IMR-90 (cell line): ENCODE results near the gene MYD88. TPM values are rescaled to one million over a fixed set of nuclear protein-coding genes. Genes with fewer than 3 reads are reported as not detected.

Source experiments
- ATAC-seq: fragments of 200-7000 bp; cut with Tn5 transposase; 2 replicates; pipeline ENCODE4 v1.9.1; 2020; ENCODE audit warnings: low read depth, mild to moderate bottlenecking, moderate library complexity
- BruUV-seq: library from RNA; stranded (reverse); fragments of 400-500 nt; replicated peaks from 2 replicates; lab custom pipeline; 2021; lab: Mats Ljungman, UMichigan
- CTCF ChIA-PET: fragments of 300-600 bp; formaldehyde crosslinking; extraction: SDS; loops from one replicate; lab custom pipeline; 2021; ENCODE audit warnings: antibody characterized with exemption; lab: Yijun Ruan, JAX
- POLR2A ChIA-PET: fragments of 300-600 bp; sonication (Branson Sonifier 250); formaldehyde crosslinking; loops from one replicate; lab custom pipeline; 2022; ENCODE audit warnings: antibody characterized with exemption; ENCODE audit not compliant: unreplicated experiment; lab: Charles Lee
- DNase-seq: peaks from one replicate; pipeline ENCODE4 v3.0.0; 2013
- H2AFZ ChIP-seq: replicated peaks from 2 replicates; pipeline ENCODE3; 2013; ENCODE audit warnings: low read length, mild to moderate bottlenecking; ENCODE audit not compliant: poor library complexity
- H2AK5ac ChIP-seq: 2 replicates; pipeline ENCODE4 v1.6.1; 2013; ENCODE audit warnings: low read depth, low read length, inconsistent platforms
- H2AK9ac ChIP-seq: replicated peaks from 2 replicates; pipeline ENCODE3; 2013; ENCODE audit warnings: mild to moderate bottlenecking, low read depth, low read length, moderate library complexity; ENCODE audit not compliant: poor library complexity
- H2BK120ac ChIP-seq: 2 replicates; pipeline ENCODE4 v1.6.1; 2013; ENCODE audit warnings: low read depth, low read length, inconsistent platforms
- H2BK15ac ChIP-seq: 3 replicates; pipeline ENCODE4 v1.6.1; 2013; ENCODE audit warnings: low read depth, low read length, inconsistent platforms
- H2BK20ac ChIP-seq: 2 replicates; pipeline ENCODE4 v1.6.1; 2013; ENCODE audit warnings: low read depth, mild to moderate bottlenecking, inconsistent platforms, low read length, moderate library complexity
- H2BK5ac ChIP-seq: 2 replicates; pipeline ENCODE4 v1.6.1; 2013; ENCODE audit warnings: mild to moderate bottlenecking, low read depth, low read length, inconsistent platforms; ENCODE audit not compliant: poor library complexity, severe bottlenecking
- H3K14ac ChIP-seq: replicated peaks from 2 replicates; pipeline ENCODE4 v1.6.1; 2013; ENCODE audit warnings: low read depth, low read length, inconsistent platforms
- H3K18ac ChIP-seq: 2 replicates; pipeline ENCODE4 v1.6.1; 2013; ENCODE audit warnings: low read depth, low read length, control low read depth
- H3K23ac ChIP-seq: 2 replicates; pipeline ENCODE4 v1.6.1; 2013; ENCODE audit warnings: low read depth, low read length, inconsistent platforms
- H3K27ac ChIP-seq: 2 replicates; pipeline ENCODE4 v1.5.1; 2013; ENCODE audit warnings: mild to moderate bottlenecking, control low read depth, low read length; ENCODE audit not compliant: insufficient read depth
- H3K27me3 ChIP-seq: 2 replicates; pipeline ENCODE4 v1.6.1; 2013; ENCODE audit warnings: low read length; ENCODE audit not compliant: control insufficient read depth, insufficient read depth
- H3K36me3 ChIP-seq: 2 replicates; pipeline ENCODE4 v1.6.1; 2013; ENCODE audit warnings: low read length, mixed read lengths; ENCODE audit not compliant: control insufficient read depth, insufficient read depth
- H3K4ac ChIP-seq: 2 replicates; pipeline ENCODE4 v1.6.1; 2013; ENCODE audit warnings: low read depth, low read length, inconsistent platforms
- H3K4me1 ChIP-seq: 2 replicates; pipeline ENCODE4 v1.6.1; 2013; ENCODE audit warnings: low read length, mixed read lengths; ENCODE audit not compliant: control insufficient read depth, insufficient read depth
- H3K4me2 ChIP-seq: 2 replicates; pipeline ENCODE4 v1.6.1; 2013; ENCODE audit warnings: low read depth, mild to moderate bottlenecking, control low read depth, low read length, moderate library complexity
- H3K4me3 ChIP-seq: 2 replicates; pipeline ENCODE4 v1.5.1; 2013; ENCODE audit warnings: low read depth, mild to moderate bottlenecking, control low read depth, low read length, moderate library complexity; ENCODE audit not compliant: insufficient read depth
- H3K56ac ChIP-seq: 2 replicates; pipeline ENCODE4 v1.6.1; 2013; ENCODE audit warnings: low read length, inconsistent platforms; ENCODE audit not compliant: insufficient read depth; ENCODE audit errors: extremely low read depth
- H3K79me1 ChIP-seq, 2 experiments: 2 replicates each; pipeline ENCODE4 v1.6.1; 2013; ENCODE audit warnings: low read length in 2 of 2, inconsistent platforms in 1 of 2, low read depth in 1 of 2
- H3K9ac ChIP-seq: 2 replicates; pipeline ENCODE4 v1.6.1; 2013; ENCODE audit warnings: low read depth, low read length, control low read depth
- H3K9me1 ChIP-seq: 2 replicates; pipeline ENCODE4 v1.6.1; 2013; ENCODE audit warnings: low read length, inconsistent platforms; ENCODE audit not compliant: insufficient read depth
- H3K9me3 ChIP-seq: 2 replicates; pipeline ENCODE4 v1.6.1; 2013; ENCODE audit warnings: low read length; ENCODE audit not compliant: control insufficient read depth, insufficient read depth
- H4K20me1 ChIP-seq: 2 replicates; pipeline ENCODE4 v1.6.1; 2013; ENCODE audit warnings: low read length, inconsistent platforms; ENCODE audit not compliant: insufficient read depth
- H4K5ac ChIP-seq: 2 replicates; pipeline ENCODE4 v1.6.1; 2013; ENCODE audit warnings: mild to moderate bottlenecking, low read depth, low read length, control low read depth
- H4K8ac ChIP-seq, 2 experiments: 2 replicates each; pipeline ENCODE4 v1.6.1; 2013; ENCODE audit warnings: low read depth in 2 of 2, low read length in 2 of 2, control low read depth in 1 of 2, inconsistent platforms in 1 of 2
- H4K91ac ChIP-seq: 2 replicates; pipeline ENCODE4 v1.6.1; 2013; ENCODE audit warnings: low read depth, low read length, inconsistent platforms; ENCODE audit not compliant: insufficient read depth
- CEBPB ChIP-seq: IDR thresholded peaks from 2 replicates; pipeline ENCODE4 v1.6.1; 2012; ENCODE audit warnings: low read depth, low read length, improper control_type of control experiment
- CHD1 ChIP-seq: IDR thresholded peaks from 2 replicates; pipeline ENCODE4 v1.6.1; 2012; ENCODE audit warnings: low read depth, low read length, improper control_type of control experiment
- FOS ChIP-seq: fragments of 150-350 bp; IDR thresholded peaks from 2 replicates; pipeline ENCODE4 v1.6.1; 2016; ENCODE audit warnings: low read depth, low read length
- MAFK ChIP-seq: IDR thresholded peaks from 2 replicates; pipeline ENCODE4 v1.6.1; 2012; ENCODE audit warnings: low read depth, low read length, improper control_type of control experiment
- MXI1 ChIP-seq: IDR thresholded peaks from 2 replicates; pipeline ENCODE4 v1.6.1; 2012; ENCODE audit warnings: low read depth, mild to moderate bottlenecking, low read length, moderate library complexity, borderline replicate concordance
- POLR2A ChIP-seq: IDR thresholded peaks from 2 replicates; pipeline ENCODE4 v1.6.1; 2012; ENCODE audit warnings: mild to moderate bottlenecking, low read depth, low read length
- RCOR1 ChIP-seq: IDR thresholded peaks from 2 replicates; pipeline ENCODE4 v1.6.1; 2012; ENCODE audit warnings: mild to moderate bottlenecking, low read length, improper control_type of control experiment; ENCODE audit not compliant: insufficient replicate concordance
- RFX5 ChIP-seq: IDR thresholded peaks from 2 replicates; pipeline ENCODE4 v1.8.0; 2012; ENCODE audit warnings: low read depth, mild to moderate bottlenecking, low read length, moderate library complexity
- WGBS, 2 experiments: methylation state at CpG; one replicate each; pipeline versions ENCODE4 v1.1.5 to v1.1.7; 2013; ENCODE audit warnings: missing lambda C conversion rate in 2 of 2; ENCODE audit not compliant: insufficient read length in 1 of 2; ENCODE audit errors: extremely low coverage in 2 of 2; 5-methylcytosine and 5-hydroxymethylcytosine counted together
- dilution Hi-C: fragments of 300-500 bp; cut with HindIII; formaldehyde crosslinking; loops from one replicate; pipeline ENCODE4 v1.14.3; 2018; ENCODE audit warnings: low sequenced_read_pairs; ENCODE audit not compliant: unreplicated experiment
- in situ Hi-C: fragments of 300-500 bp; cut with MboI; formaldehyde crosslinking; loops from 3 replicates; pipeline ENCODE4 v1.14.3; 2019; ENCODE audit warnings: low sequenced_read_pairs, inconsistent platforms, mixed read lengths
- intact Hi-C: fragments of 100-400 bp; cut with micrococcal nuclease; formaldehyde crosslinking; loops from 2 replicates; pipeline ENCODE4 v1.10.0; 2022
- polyA plus RNA-seq, 3 experiments: library from polyadenylated mRNA; depleted of rRNA; stranded (reverse); fragments of >200 nt; gene quantifications; 2 replicates each; pipeline ENCODE4 v1.2.3, GENCODE V29; 2012; ENCODE audit warnings: low replicate concordance in 1 of 3
- total RNA-seq: library from RNA; depleted of rRNA; stranded (reverse); fragments of >200 nt; gene quantifications from 2 replicates; pipeline ENCODE4 v1.2.3, GENCODE V29; 2012
- TF ChIP-seq, protein P1 (sequence below): fragments of 150-350 bp; IDR thresholded peaks from 2 replicates; pipeline ENCODE4 v1.6.1; 2016; ENCODE audit warnings: low read depth, mild to moderate bottlenecking, low read length, moderate library complexity, borderline replicate concordance
- TF ChIP-seq, protein P2 (sequence below): fragments of 150-350 bp; IDR thresholded peaks from 2 replicates; pipeline ENCODE4 v1.6.1; 2017; ENCODE audit warnings: mild to moderate bottlenecking, antibody characterized with exemption, low read length, low read depth
- TF ChIP-seq, protein P3 (sequence below): conservative IDR thresholded peaks from 2 replicates; pipeline ENCODE4 v1.5.1; 2012; ENCODE audit warnings: mild to moderate bottlenecking, low read depth, low read length, improper control_type of control experiment

Gene MYD88
- total and polyA plus RNA-seq, 2 of the 4 experiments (the other 2 are of a cell fraction), result 9.3 to 39.8 TPM

GRCh38 chr3:38105525-38105924 lies 32.9 kb upstream of the MYD88 start:
- DNase-seq (no peak), ATAC-seq (no peak)
- no peak overlapping the region for H2BK15ac ChIP-seq
- no peak overlapping the region for H2AK5ac ChIP-seq
- TF ChIP-seq RFX5, result no peak
- TF ChIP-seq, protein P1, sequence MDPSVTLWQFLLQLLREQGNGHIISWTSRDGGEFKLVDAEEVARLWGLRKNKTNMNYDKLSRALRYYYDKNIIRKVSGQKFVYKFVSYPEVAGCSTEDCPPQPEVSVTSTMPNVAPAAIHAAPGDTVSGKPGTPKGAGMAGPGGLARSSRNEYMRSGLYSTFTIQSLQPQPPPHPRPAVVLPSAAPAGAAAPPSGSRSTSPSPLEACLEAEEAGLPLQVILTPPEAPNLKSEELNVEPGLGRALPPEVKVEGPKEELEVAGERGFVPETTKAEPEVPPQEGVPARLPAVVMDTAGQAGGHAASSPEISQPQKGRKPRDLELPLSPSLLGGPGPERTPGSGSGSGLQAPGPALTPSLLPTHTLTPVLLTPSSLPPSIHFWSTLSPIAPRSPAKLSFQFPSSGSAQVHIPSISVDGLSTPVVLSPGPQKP, result no peak
- TF ChIP-seq, protein P2, sequence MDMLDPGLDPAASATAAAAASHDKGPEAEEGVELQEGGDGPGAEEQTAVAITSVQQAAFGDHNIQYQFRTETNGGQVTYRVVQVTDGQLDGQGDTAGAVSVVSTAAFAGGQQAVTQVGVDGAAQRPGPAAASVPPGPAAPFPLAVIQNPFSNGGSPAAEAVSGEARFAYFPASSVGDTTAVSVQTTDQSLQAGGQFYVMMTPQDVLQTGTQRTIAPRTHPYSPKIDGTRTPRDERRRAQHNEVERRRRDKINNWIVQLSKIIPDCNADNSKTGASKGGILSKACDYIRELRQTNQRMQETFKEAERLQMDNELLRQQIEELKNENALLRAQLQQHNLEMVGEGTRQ, result no peak
- TF ChIP-seq, protein P3, sequence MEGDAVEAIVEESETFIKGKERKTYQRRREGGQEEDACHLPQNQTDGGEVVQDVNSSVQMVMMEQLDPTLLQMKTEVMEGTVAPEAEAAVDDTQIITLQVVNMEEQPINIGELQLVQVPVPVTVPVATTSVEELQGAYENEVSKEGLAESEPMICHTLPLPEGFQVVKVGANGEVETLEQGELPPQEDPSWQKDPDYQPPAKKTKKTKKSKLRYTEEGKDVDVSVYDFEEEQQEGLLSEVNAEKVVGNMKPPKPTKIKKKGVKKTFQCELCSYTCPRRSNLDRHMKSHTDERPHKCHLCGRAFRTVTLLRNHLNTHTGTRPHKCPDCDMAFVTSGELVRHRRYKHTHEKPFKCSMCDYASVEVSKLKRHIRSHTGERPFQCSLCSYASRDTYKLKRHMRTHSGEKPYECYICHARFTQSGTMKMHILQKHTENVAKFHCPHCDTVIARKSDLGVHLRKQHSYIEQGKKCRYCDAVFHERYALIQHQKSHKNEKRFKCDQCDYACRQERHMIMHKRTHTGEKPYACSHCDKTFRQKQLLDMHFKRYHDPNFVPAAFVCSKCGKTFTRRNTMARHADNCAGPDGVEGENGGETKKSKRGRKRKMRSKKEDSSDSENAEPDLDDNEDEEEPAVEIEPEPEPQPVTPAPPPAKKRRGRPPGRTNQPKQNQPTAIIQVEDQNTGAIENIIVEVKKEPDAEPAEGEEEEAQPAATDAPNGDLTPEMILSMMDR, result no peak
- no peak for TF ChIP-seq CHD1
- TF ChIP-seq MAFK, result no peak
- no peak for TF ChIP-seq POLR2A
- no peak for TF ChIP-seq MXI1
- TF ChIP-seq FOS, result no peak
- TF ChIP-seq CEBPB, result no peak
- TF ChIP-seq RCOR1, result no peak
- H3K4me2 ChIP-seq, result no peak overlapping the region
- H3K23ac ChIP-seq, result no peak overlapping the region
- no peak overlapping the region for H3K4ac ChIP-seq
- in situ Hi-C loops (no loop called here), intact Hi-C loops (no loop called here), dilution Hi-C loops (no loop called here)
- WGBS, 2 experiments, result no CpG with 5 or more reads among the region's 1 CpG
- no peaks in the 10 kb centered on the region for H3K9me1 ChIP-seq
- H3K27me3 ChIP-seq, result peaks cover 18% of the 10 kb centered on the region
- no peak overlapping the region for H3K18ac ChIP-seq
- no peak overlapping the region for H3K9ac ChIP-seq
- H2BK5ac ChIP-seq, result no peak overlapping the region
- no peak overlapping the region for H3K56ac ChIP-seq
- H2BK20ac ChIP-seq, result no peak overlapping the region
- ChIA-PET POLR2A (no interaction called here), CTCF (no interaction called here)
- no peak overlapping the region for H2AK9ac ChIP-seq
- no peak overlapping the region for H4K5ac ChIP-seq
- no peak overlapping the region for H4K8ac ChIP-seq
- no peak overlapping the region for H3K14ac ChIP-seq
- H3K36me3 ChIP-seq, result no peaks in the 10 kb centered on the region
- H3K27ac ChIP-seq, result no peak overlapping the region
- H2AFZ ChIP-seq, result no peak overlapping the region
- no peaks in the 10 kb centered on the region for H3K4me1 ChIP-seq
- no peaks in the 10 kb centered on the region for H3K9me3 ChIP-seq
- no TSS peak for BruUV-seq
- no peak overlapping the region for H3K4me3 ChIP-seq
- H4K20me1 ChIP-seq, result no peaks in the 10 kb centered on the region
- H3K79me1 ChIP-seq, result no peaks in the 10 kb centered on the region
- no peak overlapping the region for H2BK120ac ChIP-seq
- H4K91ac ChIP-seq, result no peak overlapping the region
